HG02884 (cell line): ENCODE results near the gene IFITM10.
"Not testable (repeated sequence)": the region's sequence is repeated elsewhere in the genome, so short reads cannot be mapped to it uniquely, and the experiment has no call there.

ENCODE experiments used
- ATAC-seq: cut with Tn5 transposase; IDR thresholded peaks from one replicate; pipeline ENCODE4 v1.9.1; 2021; ENCODE audit warnings: mild to moderate bottlenecking, moderate library complexity; ENCODE audit not compliant: unreplicated experiment

IFITM10 gene

GRCh38 chr11:1778141-1778911 is 27.9 kb upstream of the IFITM10 start:
- no peak for ATAC-seq

DNA sequence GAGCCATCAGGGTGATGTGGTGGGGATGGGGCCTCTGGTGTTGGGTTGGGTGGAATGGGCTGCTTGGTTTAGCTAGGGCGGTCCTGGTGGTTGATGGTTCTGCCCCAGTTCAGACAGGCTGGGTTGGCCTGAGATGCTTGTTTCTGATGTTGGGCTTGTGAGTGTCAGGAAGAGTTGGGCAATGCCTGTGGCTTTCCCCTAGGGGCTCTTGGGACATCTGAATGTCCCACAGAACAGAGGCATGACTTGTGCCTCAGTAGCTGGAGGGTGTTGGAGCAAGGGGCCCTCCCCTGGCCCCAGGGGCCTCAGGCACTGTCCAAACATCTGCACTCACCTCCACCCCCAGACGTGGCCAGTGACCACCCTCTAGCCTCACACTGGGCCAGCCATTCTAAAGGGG is 27.3 kb upstream of the IFITM10 start:
- ATAC-seq, result no peak

- no peak for ATAC-seq
Observed at GRCh38 chr11:1776944-1777715, 26.7 kb upstream of the IFITM10 start.

GRCh38 chr11:1776331-1776851 is 26.0 kb upstream of the IFITM10 start:
- ATAC-seq, result no peak

GRCh38 chr11:1774886-1775285 is 24.5 kb upstream of the IFITM10 start:
- ATAC-seq, result no peak

GRCh38 chr11:1773994-1774550 is 23.7 kb upstream of the IFITM10 start:
- no peak for ATAC-seq

DNA sequence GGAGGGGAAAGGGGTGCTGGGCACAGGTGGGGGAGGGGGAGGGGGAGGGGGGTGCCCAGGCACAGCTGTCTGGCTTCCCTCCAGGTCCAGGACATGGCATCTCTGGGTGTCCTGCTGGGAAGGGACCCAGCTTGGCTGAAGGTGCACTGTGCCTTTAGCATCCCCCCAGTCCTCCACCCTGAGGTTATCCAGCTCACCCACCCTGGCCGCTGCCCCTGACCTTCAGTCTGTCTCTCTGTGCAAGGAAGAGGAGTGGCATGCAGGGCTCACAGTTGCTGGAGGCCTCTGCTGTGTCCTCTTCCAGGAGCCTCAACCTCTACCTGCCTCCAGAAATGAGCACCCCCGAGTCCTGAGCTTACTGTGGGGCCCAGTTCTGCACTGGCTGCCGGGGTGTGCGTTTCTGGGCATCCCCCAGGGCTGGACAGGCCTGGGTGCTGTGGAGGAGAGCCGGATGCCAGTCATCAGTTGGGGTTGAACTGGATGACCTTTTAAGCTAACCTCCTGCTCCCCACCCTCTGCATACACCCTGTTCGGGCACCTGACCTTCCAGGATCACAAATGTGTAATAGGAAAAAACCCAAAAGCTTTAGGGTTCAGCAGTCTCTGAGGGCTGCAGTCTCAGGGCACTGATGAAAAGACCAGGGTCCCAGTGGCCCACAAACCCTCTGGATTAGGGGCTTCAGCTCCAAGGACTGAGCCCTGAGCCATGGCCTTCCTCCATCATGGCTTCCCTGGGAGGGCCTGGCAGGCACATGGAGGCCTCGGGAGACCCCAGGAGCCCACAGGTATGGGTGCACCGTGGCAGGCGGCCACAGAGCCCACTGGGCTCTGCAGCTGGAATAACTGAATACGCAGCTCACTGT is 23.0 kb upstream of the IFITM10 start:
- ATAC-seq, result no peak

DNA sequence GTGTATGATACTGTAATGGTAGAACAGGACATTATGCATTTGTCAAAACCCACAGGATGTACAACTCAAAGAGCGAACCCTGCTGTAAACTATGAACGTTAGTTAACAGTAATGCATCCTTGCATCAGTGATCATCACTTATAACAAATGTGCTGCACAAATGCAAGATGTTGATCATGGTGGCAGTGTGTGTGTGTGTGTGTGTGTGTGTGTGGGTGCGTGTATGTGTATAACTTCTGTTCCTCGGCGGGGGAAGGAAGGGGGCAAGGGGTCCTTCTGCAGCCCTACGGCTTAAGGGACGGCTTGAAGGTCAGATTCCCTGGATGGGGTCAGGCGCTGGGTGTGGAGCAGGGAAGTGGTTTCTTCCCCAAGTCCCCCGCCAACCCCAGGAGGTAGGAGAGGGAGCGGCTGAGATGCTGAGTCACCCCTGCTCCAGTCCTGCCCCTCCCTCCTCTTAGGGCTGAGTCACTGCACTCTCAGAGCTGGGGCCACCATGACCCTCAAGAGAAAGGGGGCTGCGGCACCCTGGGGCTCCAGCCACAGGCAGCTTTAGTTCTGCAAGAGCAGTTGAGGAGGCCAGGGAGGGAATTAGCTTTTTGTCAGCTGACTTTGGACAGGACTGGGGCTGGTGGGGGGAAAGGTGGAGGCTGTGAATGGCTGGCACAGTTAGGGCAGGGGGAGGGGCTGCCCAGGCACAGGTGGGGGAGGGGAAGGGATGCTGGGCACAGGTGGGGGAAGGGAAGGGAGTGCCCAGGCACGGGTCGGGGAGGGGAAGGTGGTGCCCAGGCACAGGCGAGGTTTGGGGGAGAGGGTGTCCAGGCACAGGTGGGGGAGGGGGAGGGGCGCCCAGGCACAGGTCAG is 22.1 kb upstream of the IFITM10 start:
- ATAC-seq, result no peak

- no peak for ATAC-seq
Observed at GRCh38 chr11:1771700-1772099, 21.3 kb upstream of the IFITM10 start.

- ATAC-seq, result no peak
Observed at GRCh38 chr11:1771273-1771672, 20.9 kb upstream of the IFITM10 start.

GRCh38 chr11:1770528-1770927 is 20.1 kb upstream of the IFITM10 start:
- ATAC-seq, result no peak

DNA sequence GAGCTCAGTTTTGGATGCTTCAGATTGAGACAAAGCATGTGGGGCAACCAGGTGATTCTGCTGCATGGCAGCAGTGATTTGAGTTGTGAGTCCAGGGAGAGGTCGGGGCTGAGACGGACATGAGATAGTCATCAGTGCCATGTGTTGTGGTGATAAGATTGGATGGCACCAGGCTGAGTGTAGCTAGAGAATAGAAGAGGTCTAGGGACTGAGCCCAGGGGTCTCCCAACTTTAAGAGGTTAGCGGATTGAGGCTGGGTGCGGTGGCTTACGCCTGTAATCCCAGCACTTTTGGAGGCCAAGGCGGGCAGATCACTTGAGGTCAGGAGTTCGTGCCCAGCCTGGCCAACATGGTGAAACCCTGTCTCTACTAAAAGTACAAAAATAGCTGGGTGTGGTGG is 19.7 kb upstream of the IFITM10 start:
- ATAC-seq, result no peak

DNA sequence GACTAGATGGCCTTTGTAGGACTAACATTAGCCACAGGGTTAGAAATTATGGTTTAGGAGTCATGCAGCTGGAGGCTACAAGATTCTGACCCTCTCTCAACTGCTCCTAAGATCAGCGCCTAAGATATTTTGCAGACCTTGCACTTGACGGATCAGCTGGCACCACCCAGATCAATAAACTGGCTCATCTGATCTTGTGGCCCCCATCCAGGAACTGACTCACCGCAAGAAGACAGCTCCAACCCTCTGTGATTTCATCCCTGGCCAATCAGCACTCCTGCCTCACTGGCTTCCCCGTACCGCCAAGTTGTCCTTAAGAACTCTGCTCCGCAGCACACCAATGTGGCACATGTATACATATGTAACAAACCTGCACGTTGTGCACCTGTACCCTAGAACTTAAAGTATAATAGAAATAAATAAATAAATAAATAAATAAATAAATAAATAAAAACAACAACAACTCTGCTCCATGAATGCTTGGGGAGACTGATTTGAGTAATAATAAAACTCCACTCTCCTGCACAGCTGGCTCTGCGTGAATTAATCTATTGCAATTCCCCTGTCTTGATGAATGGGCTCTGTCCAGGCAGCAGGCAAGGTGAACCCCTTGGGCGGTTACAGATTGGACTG is 19.0 kb upstream of the IFITM10 start:
- ATAC-seq, result not testable (repeated sequence)

- no peak for ATAC-seq
Observed at GRCh38 chr11:1768141-1768469, 17.7 kb upstream of the IFITM10 start.

DNA sequence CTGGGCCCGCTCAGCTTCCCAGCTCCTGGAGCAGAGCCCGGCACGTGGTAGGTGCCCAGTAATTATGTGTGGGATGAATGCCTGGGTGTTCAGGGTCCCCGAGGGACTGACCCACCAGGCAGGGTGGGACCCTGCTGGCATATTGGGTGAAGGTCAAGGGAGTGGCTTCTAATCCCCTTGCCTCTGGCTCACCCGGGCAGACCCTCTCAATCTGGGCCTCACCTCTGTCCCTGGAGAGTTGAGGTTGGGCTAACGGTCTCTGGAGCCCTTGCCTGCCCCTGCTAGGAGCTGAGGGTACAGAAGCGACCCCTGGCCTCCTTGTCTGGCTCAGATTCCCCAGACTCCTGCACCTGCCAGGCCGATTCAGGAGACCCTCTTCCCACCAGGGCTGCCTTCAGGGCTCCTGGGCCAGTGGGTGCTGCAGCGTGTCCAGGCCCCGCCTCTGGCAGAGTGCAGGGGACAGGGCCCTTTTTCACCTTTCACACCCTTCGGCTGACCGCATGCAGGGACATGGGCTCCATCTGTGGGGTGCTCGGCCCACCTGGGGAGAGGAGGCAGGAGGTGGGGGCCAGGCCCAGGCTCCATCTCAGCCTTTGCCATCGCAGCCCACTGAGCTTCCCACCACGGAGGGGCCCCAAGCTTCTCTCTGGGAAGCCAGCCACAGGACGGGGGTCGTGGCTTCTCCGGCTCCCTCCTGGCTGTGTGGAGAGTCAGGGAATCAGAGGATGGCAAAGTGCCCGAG is 17.2 kb upstream of the IFITM10 start:
- ATAC-seq, result no peak

GRCh38 chr11:1766719-1767398 is 16.5 kb upstream of the IFITM10 start:
- ATAC-seq, result no peak

- no peak for ATAC-seq
Observed at GRCh38 chr11:1765871-1766718, 15.7 kb upstream of the IFITM10 start.
